A673 (cell line): ENCODE measurements around the gene BMPR1B. TPM values are rescaled to one million over a fixed set of nuclear protein-coding genes. Genes with fewer than 3 reads are reported as not detected.

Experiments used
- BruUV-seq: library from RNA; stranded (reverse); fragments of 400-500 nt; replicated peaks from 2 replicates; lab custom pipeline; 2021; lab: Mats Ljungman, UMichigan
- CTCF ChIA-PET: fragments of 300-600 bp; sonication (Branson Sonifier 250); formaldehyde crosslinking; loops from one replicate; lab custom pipeline; 2022; ENCODE audit warnings: antibody characterized with exemption; lab: Charles Lee
- POLR2A ChIA-PET: fragments of 300-600 bp; sonication (Branson Sonifier 250); formaldehyde crosslinking; loops from one replicate; lab custom pipeline; 2022; ENCODE audit warnings: antibody characterized with exemption; ENCODE audit not compliant: low non-redundant PET; lab: Charles Lee
- DNase-seq: peaks from one replicate; pipeline ENCODE4 v3.0.0-alpha.2; 2015; ENCODE audit warnings: low spot score
- H3K27ac ChIP-seq: fragments of 200-600 bp; sonication (generic); 2 replicates; pipeline ENCODE4 v1.5.1; 2016; ENCODE audit warnings: mixed run types, low read depth, mild to moderate bottlenecking, mixed read lengths, antibody characterized with exemption, low read length; ENCODE audit not compliant: poor library complexity, severe bottlenecking
- H3K27me3 ChIP-seq: fragments of 200-600 bp; sonication (generic); replicated peaks from 2 replicates; pipeline ENCODE4 v1.6.1; 2017; ENCODE audit warnings: mixed run types, low read depth, mild to moderate bottlenecking, mixed read lengths, antibody characterized with exemption, low read length; ENCODE audit not compliant: insufficient read depth, poor library complexity
- H3K36me3 ChIP-seq: fragments of 200-600 bp; sonication (generic); 2 replicates; pipeline ENCODE4 v1.6.1; 2016; ENCODE audit warnings: mixed run types, mild to moderate bottlenecking, mixed read lengths, antibody characterized with exemption, low read length; ENCODE audit not compliant: insufficient read depth, poor library complexity, severe bottlenecking
- H3K4me1 ChIP-seq: fragments of 200-600 bp; sonication (generic); 2 replicates; pipeline ENCODE4 v1.6.1; 2017; ENCODE audit warnings: mixed run types, mild to moderate bottlenecking, mixed read lengths, antibody characterized with exemption, low read length; ENCODE audit not compliant: insufficient read depth, poor library complexity, severe bottlenecking
- H3K4me3 ChIP-seq: fragments of 200-600 bp; sonication (generic); 2 replicates; pipeline ENCODE4 v1.5.1; 2016; ENCODE audit warnings: low read depth, mixed run types, mild to moderate bottlenecking, mixed read lengths, low read length; ENCODE audit not compliant: poor library complexity, severe bottlenecking
- H3K9me3 ChIP-seq: fragments of 200-600 bp; sonication (generic); 2 replicates; pipeline ENCODE4 v1.6.1; 2016; ENCODE audit warnings: mixed run types, low read depth, mild to moderate bottlenecking, mixed read lengths, antibody characterized with exemption, low read length; ENCODE audit not compliant: poor library complexity, severe bottlenecking
- CTCF ChIP-seq: fragments of 300-800, 200-600 bp; sonication (generic); conservative IDR thresholded peaks from 2 replicates; pipeline ENCODE4 v1.5.1; 2017; ENCODE audit warnings: low read depth, mild to moderate bottlenecking, antibody characterized with exemption, low read length, moderate library complexity, mixed read lengths
- EZH2 ChIP-seq: fragments of 200-600 bp; sonication (generic); IDR thresholded peaks from 2 replicates; pipeline ENCODE4 v1.6.1; 2017; ENCODE audit warnings: borderline replicate concordance, low read depth, mild to moderate bottlenecking, mixed read lengths, antibody characterized with exemption, low read length; ENCODE audit not compliant: poor library complexity, severe bottlenecking
- intact Hi-C: fragments of 100-400 bp; cut with micrococcal nuclease; formaldehyde crosslinking; loops from one replicate; pipeline ENCODE4 v1.10.0; 2022; ENCODE audit not compliant: unreplicated experiment
- total RNA-seq: library from RNA; stranded (reverse); gene quantifications from 2 replicates; pipeline ENCODE4 v1.2.3, GENCODE V29; 2021

Gene BMPR1B
- total RNA-seq, 1 experiment from 2014 or later, result 2.2 TPM

- ChIA-PET CTCF (no interaction called here), POLR2A (no interaction called here)
- no peak for DNase-seq
- no peak for TF ChIP-seq CTCF
- TF ChIP-seq EZH2, result no peak
- Histone ChIP-seq H3K27ac (no peak overlapping the region), H3K9me3 (no peaks in the 10 kb centered on the region), H3K27me3 (no peaks in the 10 kb centered on the region), H3K4me1 (peaks cover 6% of the 10 kb centered on the region), H3K36me3 (no peaks in the 10 kb centered on the region), H3K4me3 (no peak overlapping the region)
- BruUV-seq, result no TSS peak
- intact Hi-C loops, result no loop called here
Measured at GRCh38 chr4:95105983-95106382, 348.2 kb downstream of the BMPR1B start.

- TF ChIP-seq EZH2 (no peak), CTCF (no peak)
- CTCF ChIA-PET, result no interaction called here
- Histone ChIP-seq H3K4me3 (no peak overlapping the region), H3K4me1 (peaks cover 6% of the 10 kb centered on the region), H3K9me3 (no peaks in the 10 kb centered on the region), H3K36me3 (no peaks in the 10 kb centered on the region), H3K27ac (no peak overlapping the region), H3K27me3 (no peaks in the 10 kb centered on the region)
- intact Hi-C loops, result no loop called here
- no peak for DNase-seq
- BruUV-seq, result no TSS peak
- POLR2A ChIA-PET, result no interaction called here
Measured at GRCh38 chr4:95106408-95106928, 348.7 kb downstream of the BMPR1B start.

GRCh38 chr4:95107004-95107403 lies 349.2 kb downstream of the BMPR1B start:
- Histone ChIP-seq H3K36me3 (no peaks in the 10 kb centered on the region), H3K27ac (no peak overlapping the region), H3K27me3 (no peaks in the 10 kb centered on the region), H3K9me3 (no peaks in the 10 kb centered on the region), H3K4me3 (no peak overlapping the region), H3K4me1 (peaks cover 6% of the 10 kb centered on the region)
- POLR2A ChIA-PET, result no interaction called here
- intact Hi-C loops, result no loop called here
- TF ChIP-seq CTCF (no peak), EZH2 (no peak)
- no TSS peak for BruUV-seq
- CTCF ChIA-PET, result no interaction called here
- DNase-seq, result no peak
